Posterior vena cava (tissue), 2 donors: Measurements from ENCODE around the gene CGNL1. TPM values are rescaled to one million over a fixed set of nuclear protein-coding genes. Genes with fewer than 3 reads are reported as not detected.

Experiments used
- DNase-seq: peaks from one replicate; pipeline ENCODE4 v3.0.0-alpha.2; 2020; ENCODE audit warnings: low spot score
- intact Hi-C, 2 donors: fragments of 100-400 bp; cut with DNase I; formaldehyde crosslinking; loops; one replicate each; pipeline versions ENCODE4 v1.14.1 to v1.14.2; 2022 to 2023
- total RNA-seq, 2 donors: library from RNA; stranded (reverse); fragmentation: NEBNext Ultra II Directional; extraction: Animal tissue kit (Norgen Biotek cat#: 25700); gene quantifications; one replicate each; pipeline ENCODE4 v1.2.1, GENCODE V29; 2021
- donor health status: DM: yes; HTN: yes; CAD: no.
- donor health status: DM: yes; HTN: yes; CAD: no.

CGNL1 gene
- total RNA-seq, 2 donors from 2014 or later = 20.0 to 24.4 TPM

DNA sequence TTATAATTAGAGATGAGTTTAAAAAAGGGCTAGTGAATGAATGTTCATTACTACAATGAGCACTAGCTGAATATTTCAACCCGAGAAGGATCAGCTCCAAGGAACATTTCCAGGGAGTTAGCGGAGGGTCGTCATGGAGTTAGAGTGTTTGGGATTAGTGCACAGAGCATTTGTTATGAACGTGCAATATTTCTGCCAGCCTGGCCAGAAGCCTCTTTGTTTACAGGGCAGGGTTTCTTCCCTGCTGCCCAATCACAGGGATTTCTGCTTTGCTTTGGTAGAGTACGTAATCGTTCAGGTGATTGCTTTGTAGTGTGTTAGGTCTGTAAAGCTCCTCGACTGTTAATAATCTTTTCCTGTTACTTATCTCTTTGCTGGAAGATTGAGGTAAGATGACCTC is 5.9 kb downstream of the CGNL1 start:
- intact Hi-C loops = loop anchor here in 1 of 2 donors (5.0 kb wide), 1 partner anchor 765 kb away; no protein-coding TSS in a partner anchor
- DNase-seq = no peak

DNA sequence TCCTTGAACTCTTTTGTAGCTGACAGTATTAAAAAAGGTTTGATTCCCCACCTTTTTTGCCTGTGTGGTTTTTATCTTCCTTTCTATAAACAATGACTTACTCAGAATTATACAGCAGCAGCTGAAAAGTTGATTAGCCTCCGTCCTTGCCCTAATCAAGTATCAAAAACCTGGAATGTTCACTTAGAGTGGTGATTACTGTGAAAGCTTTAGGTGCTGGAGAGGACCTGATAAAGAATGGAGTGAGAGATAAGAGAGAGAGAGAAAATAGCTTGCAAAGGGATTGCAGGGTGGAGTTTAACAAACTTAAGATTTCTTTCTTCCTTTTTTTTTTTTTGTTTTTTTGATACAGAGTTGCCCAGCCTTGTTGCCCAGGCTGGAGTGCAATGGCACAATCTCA is 6.7 kb downstream of the CGNL1 start:
- intact Hi-C loops = loop anchor here in 1 of 2 donors (5.0 kb wide), 1 partner anchor 766 kb away; no protein-coding TSS in a partner anchor
- DNase-seq = no peak

DNA sequence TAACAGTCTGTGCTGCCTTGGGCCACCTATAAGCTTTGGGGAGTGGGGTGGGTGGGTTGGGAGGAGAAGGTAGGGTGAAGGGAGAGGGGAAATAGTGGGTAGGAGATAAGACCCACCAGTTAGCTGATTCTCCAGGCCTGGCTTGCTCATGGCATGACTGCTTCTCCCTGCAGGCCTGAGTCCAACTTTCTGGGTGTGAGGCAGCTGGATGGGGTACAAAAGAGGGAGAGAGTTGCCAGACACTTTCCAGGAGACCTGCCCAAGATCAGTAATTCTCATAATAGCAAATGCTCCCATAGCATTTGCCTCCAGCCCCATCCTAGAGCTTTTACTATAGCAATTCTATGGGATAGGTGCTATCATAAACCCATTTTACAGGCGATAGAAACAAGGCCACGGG is 7.7 kb downstream of the CGNL1 start:
- no peak for DNase-seq
- intact Hi-C loops = loop anchor here in 1 of 2 donors (5.0 kb wide), 1 partner anchor 767 kb away; no protein-coding TSS in a partner anchor

GRCh38 chr15:57384816-57385215 is 8.5 kb downstream of the CGNL1 start:
- intact Hi-C loops = loop anchor here in 1 of 2 donors (5.0 kb wide), 1 partner anchor 768 kb away; no protein-coding TSS in a partner anchor

GRCh38 chr15:57385923-57386390 is 9.7 kb downstream of the CGNL1 start:
- DNase-seq = no peak

More at GRCh38 chr15:57384816-57385215, 8.5 kb downstream of the CGNL1 start:
- no peak for DNase-seq

DNA sequence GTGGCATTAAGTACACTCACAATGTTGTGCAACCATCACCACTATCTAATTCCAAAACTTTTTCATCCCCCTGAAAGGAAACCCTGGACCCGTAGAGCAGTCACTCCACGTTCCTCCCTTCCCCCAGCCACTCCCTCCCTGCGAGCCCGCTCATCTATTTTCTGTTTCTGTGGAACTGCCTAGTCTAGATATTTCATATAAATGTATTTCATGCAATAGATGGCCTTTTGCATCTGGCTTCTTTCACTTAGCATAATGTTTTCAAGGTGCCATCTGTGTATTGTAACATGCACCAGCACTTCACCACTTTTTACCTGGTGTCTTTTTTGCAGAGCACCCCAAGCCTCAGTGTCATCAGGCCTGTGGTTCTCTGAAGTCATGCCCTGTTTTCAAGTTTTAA is 10.7 kb downstream of the CGNL1 start:
- intact Hi-C loops = no loop called here
- DNase-seq = no peak

More at GRCh38 chr15:57385923-57386390, 9.7 kb downstream of the CGNL1 start:
- intact Hi-C loops = no loop called here

GRCh38 chr15:57387564-57388076 is 11.3 kb downstream of the CGNL1 start:
- DNase-seq = no peak
- intact Hi-C loops = loop anchor here in 1 of 2 donors (2.0 kb wide), 1 partner anchor 47 kb away; no protein-coding TSS in a partner anchor

DNA sequence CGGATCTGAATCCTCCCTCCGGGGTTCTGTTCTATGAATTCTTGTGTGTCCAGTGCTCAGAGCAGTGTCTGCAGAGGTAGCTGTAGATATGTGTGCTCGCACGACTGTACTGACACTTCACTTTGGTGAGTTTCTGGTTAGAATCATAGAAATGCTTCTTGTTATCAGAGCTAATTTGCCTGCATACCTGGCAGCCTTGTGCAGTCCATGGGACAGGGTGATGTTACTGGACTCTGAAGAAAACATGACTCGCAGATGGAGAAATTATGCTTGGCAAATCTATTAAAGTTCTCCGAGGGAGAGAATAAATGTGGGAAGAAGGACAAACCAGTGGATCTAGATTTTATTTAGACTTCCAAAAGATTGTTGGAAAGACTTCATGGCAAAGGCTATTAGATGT is 12.2 kb downstream of the CGNL1 start:
- no peak for DNase-seq
- intact Hi-C loops = loop anchor here in 1 of 2 donors (2.0 kb wide), 1 partner anchor 46 kb away; no protein-coding TSS in a partner anchor

- DNase-seq = no peak
- intact Hi-C loops = loop anchor here in 1 of 2 donors (2.0 kb wide), 1 partner anchor 45 kb away; no protein-coding TSS in a partner anchor
These were observed 13.7 kb downstream of the CGNL1 start for GRCh38 chr15:57389991-57390390.

DNA sequence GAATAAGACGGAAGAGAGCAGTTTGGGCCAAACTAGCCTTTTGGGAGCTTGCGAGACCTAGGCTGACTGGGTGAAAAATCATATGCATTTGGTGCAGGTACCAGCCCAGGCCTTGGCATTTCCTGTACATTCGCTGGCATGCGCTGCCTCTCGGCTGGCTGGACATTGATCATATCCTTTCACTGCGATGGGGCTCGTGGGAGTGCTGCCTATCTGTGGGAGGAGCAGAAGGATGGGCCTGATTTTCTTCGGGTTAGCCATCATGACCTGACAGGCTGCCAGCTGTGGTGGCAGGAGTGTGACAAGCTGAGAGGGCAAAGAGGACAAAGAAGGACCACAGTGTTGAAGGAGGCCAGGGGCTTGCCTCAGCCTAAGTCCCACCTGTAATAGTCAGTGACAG is 14.3 kb downstream of the CGNL1 start:
- no peak for DNase-seq
- intact Hi-C loops = no loop called here

- no peak for DNase-seq
- intact Hi-C loops = no loop called here
These were observed 15.2 kb downstream of the CGNL1 start for GRCh38 chr15:57391537-57391936.

DNA sequence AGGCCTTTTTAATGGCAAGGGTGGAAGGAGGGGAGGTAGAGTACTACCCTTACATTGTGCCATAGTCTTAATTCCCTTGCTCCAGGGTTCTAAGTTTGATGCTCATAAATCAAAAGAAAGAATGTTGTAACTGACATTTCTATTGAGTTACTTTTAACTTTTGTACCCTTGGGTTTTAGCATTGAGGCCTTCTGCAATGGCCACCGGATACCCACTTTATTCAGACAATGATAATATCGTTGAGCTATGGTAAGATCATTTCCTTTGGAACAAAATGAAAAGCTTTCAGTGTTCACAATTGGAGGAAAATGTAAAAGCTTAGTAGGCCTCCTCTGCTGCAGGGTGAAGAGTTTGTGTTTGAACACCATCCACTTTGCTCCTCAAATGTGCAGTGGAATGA is 16.8 kb downstream of the CGNL1 start:
- intact Hi-C loops = no loop called here
- no peak for DNase-seq

- intact Hi-C loops = no loop called here
- DNase-seq = no peak
These were observed 19.0 kb downstream of the CGNL1 start for GRCh38 chr15:57395292-57395691.

GRCh38 chr15:57398336-57398735 is 22.0 kb downstream of the CGNL1 start:
- intact Hi-C loops = no loop called here
- no peak for DNase-seq

DNA sequence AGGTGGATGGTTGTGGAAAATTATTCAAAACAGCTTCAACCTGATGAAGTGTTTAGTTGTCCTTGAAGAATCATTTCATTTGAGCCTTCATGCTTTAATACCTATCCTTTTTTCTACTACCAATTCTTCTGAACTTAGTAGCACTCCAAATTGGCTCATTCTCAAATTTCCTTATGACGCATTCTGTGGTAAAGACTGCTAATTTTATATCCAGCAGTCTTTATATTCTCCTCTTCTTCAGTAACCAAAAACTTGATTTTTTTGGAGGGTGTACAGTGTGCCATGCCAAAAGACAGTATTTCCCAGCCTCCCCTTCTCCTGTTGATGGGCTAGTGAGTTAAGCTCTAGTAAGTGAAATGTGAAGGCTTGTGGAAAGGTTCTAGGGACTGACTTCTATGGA is 25.2 kb downstream of the CGNL1 start:
- intact Hi-C loops = no loop called here
- no peak for DNase-seq

DNA sequence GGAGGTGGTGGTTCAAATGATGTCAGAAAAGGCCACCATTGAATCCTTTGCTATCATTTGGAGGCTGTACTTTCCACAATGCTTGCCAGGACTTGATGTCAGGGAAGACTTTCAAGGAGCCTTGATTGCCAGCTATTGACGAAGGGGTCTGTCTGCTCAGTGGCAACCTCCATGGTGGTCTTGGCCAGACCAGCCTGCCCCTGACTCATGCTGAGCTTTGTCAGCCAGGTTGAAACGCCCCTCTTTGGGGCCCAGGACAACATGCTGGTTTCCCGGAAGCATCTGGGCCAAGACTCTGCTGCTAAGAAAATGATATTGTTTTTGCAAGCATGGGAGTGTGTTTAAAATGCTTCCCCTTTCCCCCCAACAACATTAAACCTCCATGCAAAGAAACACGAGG is 26.7 kb downstream of the CGNL1 start:
- no peak for DNase-seq
- intact Hi-C loops = no loop called here

DNA sequence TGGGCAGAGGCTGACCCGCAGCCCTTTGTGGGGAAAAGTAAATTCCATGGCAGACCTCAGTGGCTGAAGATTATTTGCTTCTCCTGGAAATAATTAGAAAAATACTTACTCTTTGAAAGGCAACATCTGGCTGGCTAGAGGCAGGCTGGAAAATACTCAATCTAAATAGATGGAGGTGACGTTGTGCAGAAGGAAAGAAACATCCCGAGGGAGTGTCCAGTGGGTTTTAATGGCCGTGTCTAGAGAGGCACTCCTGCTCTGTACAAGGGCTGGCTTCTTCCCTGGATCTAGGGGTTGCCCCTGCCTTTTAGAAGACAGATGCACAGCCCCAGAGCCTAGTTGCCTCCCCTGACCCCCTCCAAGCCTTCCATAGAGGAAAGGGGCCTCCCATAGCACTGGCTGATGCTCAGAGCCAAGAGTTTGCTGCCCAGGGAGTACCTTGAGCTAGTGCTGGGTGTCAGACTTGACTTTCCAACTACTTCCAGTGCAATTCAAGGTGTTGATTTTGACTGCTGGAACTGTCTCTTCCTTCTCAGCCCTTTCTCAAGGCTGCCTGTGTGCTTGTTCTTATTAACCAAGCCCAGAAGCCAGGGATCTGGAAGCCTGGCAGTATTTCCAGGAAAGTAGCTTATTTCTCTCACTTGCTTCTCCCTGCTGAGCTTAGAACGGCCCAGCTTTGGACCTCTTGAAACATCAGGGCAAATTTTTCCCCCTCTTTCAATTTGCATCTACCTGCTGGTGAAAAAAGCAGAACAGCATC is 27.4 kb downstream of the CGNL1 start:
- DNase-seq = no peak
- intact Hi-C loops = no loop called here

- intact Hi-C loops = no loop called here
- DNase-seq = no peak
These were observed 28.8 kb downstream of the CGNL1 start for GRCh38 chr15:57405133-57405532.

DNA sequence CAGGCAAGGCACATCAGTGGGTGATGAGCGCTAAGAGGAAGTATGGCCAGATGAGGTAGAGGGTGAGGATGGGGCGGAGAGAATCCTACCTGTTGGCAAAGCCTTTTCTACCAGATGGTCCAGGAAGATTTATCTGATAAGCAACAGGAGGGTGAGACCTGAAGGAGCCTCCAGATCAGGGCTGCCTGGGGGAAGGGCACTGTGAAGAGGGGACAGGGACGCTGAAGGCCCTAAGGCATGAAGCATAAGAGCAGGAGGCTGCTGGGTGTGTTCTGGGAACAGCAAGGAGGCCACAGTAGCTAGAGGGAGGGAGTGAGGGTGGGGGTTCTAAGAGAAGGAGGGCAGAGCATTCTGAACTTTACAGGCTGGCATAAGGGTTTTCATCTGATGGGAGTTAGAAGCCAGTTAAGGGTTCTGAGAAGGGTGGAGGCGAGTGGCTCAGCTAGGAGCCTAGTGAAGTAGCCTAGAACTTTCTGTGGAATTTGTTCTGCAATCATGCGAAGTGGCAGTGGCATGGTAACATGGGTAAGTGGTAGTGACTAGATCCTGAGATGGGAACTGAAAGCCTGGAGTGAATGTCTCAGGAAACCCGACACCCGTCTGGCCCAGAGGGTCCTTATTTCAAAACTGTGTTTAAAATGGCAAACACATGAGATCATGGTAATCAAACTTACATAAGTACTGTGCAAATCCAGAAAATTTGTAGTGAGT is 29.9 kb downstream of the CGNL1 start:
- intact Hi-C loops = no loop called here
- DNase-seq = no peak

GRCh38 chr15:57410373-57410772 is 34.1 kb downstream of the CGNL1 start:
- intact Hi-C loops = no loop called here

More at GRCh38 chr15:57410373-57410772, 34.1 kb downstream of the CGNL1 start:
- DNase-seq = no peak
